ENCODE results near the gene SCNM1.
A peak's percentile ranks its signal among the peaks of the same experiment; 100 is the strongest.

Gene SCNM1

DNA sequence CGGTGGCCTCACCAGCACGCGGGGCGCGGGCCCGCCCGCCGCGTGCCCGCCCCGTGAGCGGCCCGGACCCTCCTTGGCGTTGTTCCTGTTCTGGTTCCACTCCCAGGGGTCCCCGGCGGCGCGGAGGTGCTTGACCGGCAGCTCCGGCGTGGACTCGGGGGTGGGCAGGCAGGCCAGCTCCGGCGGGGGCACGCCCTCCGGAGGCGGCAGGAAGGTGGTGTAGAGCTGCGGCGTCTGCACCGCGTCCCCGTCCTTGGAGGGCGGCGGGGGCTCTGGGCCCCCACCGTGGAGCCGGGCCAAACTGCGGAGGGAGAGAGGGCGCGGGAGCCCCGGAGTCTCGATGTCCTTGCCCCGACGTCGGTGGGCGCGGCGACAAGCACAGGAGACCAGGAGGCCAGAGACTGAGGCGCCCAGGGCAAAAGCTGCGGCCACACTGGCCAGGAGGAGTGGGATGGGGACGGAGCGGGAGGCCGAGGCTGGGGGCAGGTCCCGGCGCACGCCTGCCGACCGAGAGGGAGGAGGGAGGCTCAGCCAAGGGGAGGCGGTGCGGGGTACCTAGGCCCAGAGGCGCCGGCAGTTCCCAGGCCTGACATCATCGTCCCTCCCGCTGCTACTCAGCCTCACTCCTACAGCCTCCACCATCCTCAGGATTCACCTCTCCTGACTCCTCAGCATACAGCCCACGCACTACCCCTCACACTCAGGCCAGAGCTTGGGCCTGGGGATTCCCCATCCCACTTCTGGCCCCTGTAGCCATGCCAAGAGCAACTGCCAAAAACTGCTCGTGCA lies 32.7 kb upstream of the SCNM1 start:
- H2AFZ ChIP-seq (ENCODE audit: low read depth, low read length): no peak overlapping the region
- no peak overlapping the region for H3K14ac ChIP-seq (ENCODE audit: low read length in 2 of 2)
- no peak overlapping the region for H3K27ac ChIP-seq (ENCODE audit: low read length, poor library complexity, severe bottlenecking)
- H3K4me2 ChIP-seq (ENCODE audit: low read length, poor library complexity, severe bottlenecking): no peak overlapping the region
- no peak overlapping the region for H2BK120ac ChIP-seq (ENCODE audit: low read depth, low read length)
- no peaks in the 10 kb centered on the region for H3K9me3 ChIP-seq (ENCODE audit: control insufficient read depth, low read length)
- WGBS: 46% methylated on average over 56 of the region's 65 CpGs
- no peak overlapping the region for H3K9ac ChIP-seq (ENCODE audit: low read length)
- no peak overlapping the region for H3K4ac ChIP-seq (ENCODE audit: low read depth in 1 of 2, low read length in 2 of 2)
- H2BK15ac ChIP-seq (ENCODE audit: low read depth, poor library complexity, severe bottlenecking): no peak overlapping the region
- no peak overlapping the region for H3K23ac ChIP-seq (ENCODE audit: low read length in 2 of 2)
- DNase-seq: no peak
- H3K79me1 ChIP-seq (replicated peaks; ENCODE audit: low read length, poor library complexity, severe bottlenecking): no peaks in the 10 kb centered on the region
- H3K27me3 ChIP-seq (ENCODE audit: control insufficient read depth in 1 of 2, insufficient read depth in 1 of 2, low read length in 2 of 2): peaks cover 0 to 25% of the 10 kb centered on the region in 2 experiments
- no peak overlapping the region for H4K91ac ChIP-seq (ENCODE audit: low read length)
- H3K18ac ChIP-seq (ENCODE audit: low read depth in 1 of 2, low read length in 2 of 2): no peak overlapping the region
- H2BK5ac ChIP-seq (ENCODE audit: low read depth, low read length, poor library complexity, severe bottlenecking): no peak overlapping the region
- no peak overlapping the region for H2BK12ac ChIP-seq (ENCODE audit: low read length in 2 of 2)
- H3K4me3 ChIP-seq (ENCODE audit: insufficient read depth in 1 of 2, low read depth in 1 of 2, low read length in 2 of 2): peak overlapping the region in 1 of 2 experiments; percentile 9
- no peak overlapping the region for H4K8ac ChIP-seq (ENCODE audit: low read length)
- peaks cover 7% of the 10 kb centered on the region for H3K4me1 ChIP-seq (ENCODE audit: control insufficient read depth, insufficient read depth, low read depth, low read length)
- no peak overlapping the region for H2AK5ac ChIP-seq (ENCODE audit: low read length, severe bottlenecking)
- peaks cover 6 to 59% of the 10 kb centered on the region in 2 experiments for H3K36me3 ChIP-seq (ENCODE audit: control insufficient read depth in 1 of 2, insufficient read depth in 2 of 2, low read depth in 1 of 2, low read length in 2 of 2)

DNA sequence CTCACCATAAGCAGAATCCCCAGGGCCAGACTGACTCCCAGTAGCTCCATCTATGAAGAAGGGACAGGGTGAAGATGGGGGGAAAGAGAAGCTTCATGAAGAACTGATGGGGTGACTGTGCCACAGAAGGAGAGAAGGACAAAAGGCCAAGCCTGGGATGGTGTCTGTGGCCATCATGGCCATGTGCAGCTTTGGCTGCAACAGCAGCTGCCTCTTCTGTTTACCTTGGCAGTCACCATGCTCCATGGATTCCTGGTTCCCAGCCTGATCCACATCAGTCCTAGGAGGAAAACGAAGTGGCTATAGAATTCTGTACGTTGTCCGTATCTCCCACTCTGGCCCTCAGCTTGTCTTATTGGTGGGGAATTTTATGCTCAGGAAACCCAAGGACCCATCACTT lies 31.5 kb upstream of the SCNM1 start:
- H2AFZ ChIP-seq (ENCODE audit: low read depth, low read length): no peak overlapping the region
- no peaks in the 10 kb centered on the region for H3K9me3 ChIP-seq (ENCODE audit: control insufficient read depth, low read length)
- H3K79me1 ChIP-seq (replicated peaks; ENCODE audit: low read length, poor library complexity, severe bottlenecking): no peaks in the 10 kb centered on the region
- H2BK15ac ChIP-seq (ENCODE audit: low read depth, poor library complexity, severe bottlenecking): no peak overlapping the region
- peaks cover 7% of the 10 kb centered on the region for H3K4me1 ChIP-seq (ENCODE audit: control insufficient read depth, insufficient read depth, low read depth, low read length)
- H3K9ac ChIP-seq (ENCODE audit: low read length): no peak overlapping the region
- no peak overlapping the region for H2AK5ac ChIP-seq (ENCODE audit: low read length, severe bottlenecking)
- 86% methylated on average over 3 of the region's 3 CpGs for WGBS
- no peak overlapping the region for H4K8ac ChIP-seq (ENCODE audit: low read length)
- DNase-seq: no peak
- no peak overlapping the region for H3K4ac ChIP-seq (ENCODE audit: low read depth in 1 of 2, low read length in 2 of 2)
- H2BK120ac ChIP-seq (ENCODE audit: low read depth, low read length): no peak overlapping the region
- no peak overlapping the region for H2BK5ac ChIP-seq (ENCODE audit: low read depth, low read length, poor library complexity, severe bottlenecking)
- H3K23ac ChIP-seq (ENCODE audit: low read length in 2 of 2): no peak overlapping the region
- H3K27ac ChIP-seq (ENCODE audit: low read length, poor library complexity, severe bottlenecking): no peak overlapping the region
- peaks cover 6 to 62% of the 10 kb centered on the region in 2 experiments for H3K36me3 ChIP-seq (ENCODE audit: control insufficient read depth in 1 of 2, insufficient read depth in 2 of 2, low read depth in 1 of 2, low read length in 2 of 2)
- H3K27me3 ChIP-seq (ENCODE audit: control insufficient read depth in 1 of 2, insufficient read depth in 1 of 2, low read length in 2 of 2): peaks cover 0 to 24% of the 10 kb centered on the region in 2 experiments
- no peak overlapping the region for H3K18ac ChIP-seq (ENCODE audit: low read depth in 1 of 2, low read length in 2 of 2)
- H3K4me3 ChIP-seq (ENCODE audit: insufficient read depth in 1 of 2, low read depth in 1 of 2, low read length in 2 of 2): no peak overlapping the region
- no peak overlapping the region for H4K91ac ChIP-seq (ENCODE audit: low read length)
- no peak overlapping the region for H3K4me2 ChIP-seq (ENCODE audit: low read length, poor library complexity, severe bottlenecking)
- H3K14ac ChIP-seq (ENCODE audit: low read length in 2 of 2): no peak overlapping the region
- no peak overlapping the region for H2BK12ac ChIP-seq (ENCODE audit: low read length in 2 of 2)

DNA sequence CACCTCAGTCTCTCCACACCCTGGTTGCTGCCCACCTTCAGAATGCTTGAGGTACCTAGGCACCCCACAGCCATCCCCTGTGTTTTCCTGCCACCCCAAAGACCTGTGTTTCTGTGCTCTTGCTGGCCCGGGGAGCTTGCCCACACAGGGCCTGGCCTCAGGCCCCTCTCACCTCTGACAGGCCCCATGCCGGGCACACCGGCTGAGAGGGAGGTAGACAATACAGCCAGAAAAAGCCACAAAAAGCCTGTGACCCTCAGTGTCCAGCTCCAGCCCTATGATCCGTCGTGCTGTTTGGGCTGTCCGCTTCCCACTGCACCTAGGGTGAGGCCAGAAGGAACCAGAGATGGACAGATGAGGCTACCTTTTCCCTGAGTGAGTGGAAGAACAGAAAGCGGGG lies 31.0 kb upstream of the SCNM1 start:
- Histone ChIP-seq H3K79me1 (replicated peaks; ENCODE audit: low read length, poor library complexity, severe bottlenecking) (no peaks in the 10 kb centered on the region), H2AK5ac (ENCODE audit: low read length, severe bottlenecking) (no peak overlapping the region), H4K91ac (ENCODE audit: low read length) (no peak overlapping the region), H2BK15ac (ENCODE audit: low read depth, poor library complexity, severe bottlenecking) (no peak overlapping the region), H3K9ac (ENCODE audit: low read length) (no peak overlapping the region), H4K8ac (ENCODE audit: low read length) (no peak overlapping the region), H3K4me2 (ENCODE audit: low read length, poor library complexity, severe bottlenecking) (no peak overlapping the region), H3K4me3 (ENCODE audit: insufficient read depth in 1 of 2, low read depth in 1 of 2, low read length in 2 of 2) (no peak overlapping the region), H2AFZ (ENCODE audit: low read depth, low read length) (no peak overlapping the region), H3K14ac (ENCODE audit: low read length in 2 of 2) (no peak overlapping the region), H3K36me3 (ENCODE audit: control insufficient read depth in 1 of 2, insufficient read depth in 2 of 2, low read depth in 1 of 2, low read length in 2 of 2) (peaks cover 6 to 67% of the 10 kb centered on the region in 2 experiments), H3K27me3 (ENCODE audit: control insufficient read depth in 1 of 2, insufficient read depth in 1 of 2, low read length in 2 of 2) (peaks cover 0 to 21% of the 10 kb centered on the region in 2 experiments), H3K27ac (ENCODE audit: low read length, poor library complexity, severe bottlenecking) (no peak overlapping the region), H3K18ac (ENCODE audit: low read depth in 1 of 2, low read length in 2 of 2) (no peak overlapping the region), H3K9me3 (ENCODE audit: control insufficient read depth, low read length) (no peaks in the 10 kb centered on the region), H2BK12ac (ENCODE audit: low read length in 2 of 2) (no peak overlapping the region), H3K4me1 (ENCODE audit: control insufficient read depth, insufficient read depth, low read depth, low read length) (peaks cover 7% of the 10 kb centered on the region), H2BK120ac (ENCODE audit: low read depth, low read length) (no peak overlapping the region), H3K4ac (ENCODE audit: low read depth in 1 of 2, low read length in 2 of 2) (no peak overlapping the region), H3K23ac (ENCODE audit: low read length in 2 of 2) (no peak overlapping the region), H2BK5ac (ENCODE audit: low read depth, low read length, poor library complexity, severe bottlenecking) (no peak overlapping the region)
- WGBS: 96% methylated on average over 7 of the region's 7 CpGs
- no peak for DNase-seq

DNA sequence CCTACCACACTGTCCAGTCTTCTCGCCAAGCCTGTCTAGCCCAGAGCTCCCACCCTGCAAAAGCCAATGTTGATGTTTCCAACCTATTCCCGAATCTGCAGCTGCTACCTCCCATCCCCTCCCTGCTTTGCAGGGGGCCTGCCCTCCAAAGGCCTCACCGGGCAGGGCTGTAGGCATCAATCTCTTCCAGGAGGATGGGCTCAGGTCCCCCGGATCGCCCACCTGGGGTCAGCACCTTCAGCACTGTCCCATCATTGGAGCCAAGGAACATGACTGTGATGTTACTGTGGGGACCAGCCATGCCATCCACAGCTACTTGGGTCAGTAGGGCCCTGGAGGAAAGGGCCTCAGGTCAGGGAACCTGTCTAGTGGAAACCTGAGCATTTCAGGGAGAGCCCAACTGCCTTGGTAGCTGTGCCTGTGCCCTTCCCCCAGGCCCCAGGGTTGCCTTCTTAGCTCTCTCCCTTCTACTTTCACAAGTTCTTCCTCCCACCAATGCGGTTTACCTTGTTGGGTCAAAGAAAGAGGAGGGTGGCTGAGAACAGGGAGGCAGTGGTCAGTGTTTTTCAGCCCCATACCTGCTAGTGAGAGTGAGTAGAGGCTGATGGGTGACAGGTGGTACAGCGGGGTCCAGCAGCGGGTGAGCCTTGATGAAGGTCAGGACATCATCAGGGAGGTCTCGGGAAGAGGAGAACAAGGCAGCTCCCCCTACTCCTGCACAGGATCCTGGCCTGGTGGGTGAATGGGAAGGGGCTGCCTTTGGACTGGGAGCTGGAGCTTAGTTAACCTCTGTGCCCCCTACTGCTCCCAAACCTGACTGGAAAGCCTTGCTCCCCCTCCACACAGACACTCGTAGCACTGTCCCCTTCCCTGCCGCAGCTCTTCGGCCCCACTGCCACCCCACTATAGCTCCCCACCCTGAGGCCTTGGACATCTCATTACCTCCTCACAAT lies 30.2 kb upstream of the SCNM1 start:
- Histone ChIP-seq H3K9ac (ENCODE audit: low read length) (no peak overlapping the region), H3K18ac (ENCODE audit: low read depth in 1 of 2, low read length in 2 of 2) (no peak overlapping the region), H3K14ac (ENCODE audit: low read length in 2 of 2) (no peak overlapping the region), H3K23ac (ENCODE audit: low read length in 2 of 2) (no peak overlapping the region), H2BK12ac (ENCODE audit: low read length in 2 of 2) (no peak overlapping the region), H3K4ac (ENCODE audit: low read depth in 1 of 2, low read length in 2 of 2) (no peak overlapping the region), H3K27me3 (ENCODE audit: control insufficient read depth in 1 of 2, insufficient read depth in 1 of 2, low read length in 2 of 2) (peaks cover 0 to 17% of the 10 kb centered on the region in 2 experiments), H3K4me3 (ENCODE audit: insufficient read depth in 1 of 2, low read depth in 1 of 2, low read length in 2 of 2) (no peak overlapping the region), H3K4me1 (ENCODE audit: control insufficient read depth, insufficient read depth, low read depth, low read length) (peaks cover 7% of the 10 kb centered on the region), H3K79me1 (replicated peaks; ENCODE audit: low read length, poor library complexity, severe bottlenecking) (no peaks in the 10 kb centered on the region), H2BK120ac (ENCODE audit: low read depth, low read length) (no peak overlapping the region), H2BK15ac (ENCODE audit: low read depth, poor library complexity, severe bottlenecking) (no peak overlapping the region), H2AFZ (ENCODE audit: low read depth, low read length) (no peak overlapping the region), H3K4me2 (ENCODE audit: low read length, poor library complexity, severe bottlenecking) (no peak overlapping the region), H3K9me3 (ENCODE audit: control insufficient read depth, low read length) (no peaks in the 10 kb centered on the region), H3K36me3 (ENCODE audit: control insufficient read depth in 1 of 2, insufficient read depth in 2 of 2, low read depth in 1 of 2, low read length in 2 of 2) (peaks cover 6 to 67% of the 10 kb centered on the region in 2 experiments), H4K8ac (ENCODE audit: low read length) (no peak overlapping the region), H2AK5ac (ENCODE audit: low read length, severe bottlenecking) (no peak overlapping the region), H2BK5ac (ENCODE audit: low read depth, low read length, poor library complexity, severe bottlenecking) (no peak overlapping the region), H3K27ac (ENCODE audit: low read length, poor library complexity, severe bottlenecking) (no peak overlapping the region), H4K91ac (ENCODE audit: low read length) (no peak overlapping the region)
- no peak for DNase-seq
- 89% methylated on average over 12 of the region's 12 CpGs for WGBS

Measured in mesenchymal stem cell (in vitro differentiated cells and primary cell).